ENCODE measurements around the gene UBE2G2.

DNA sequence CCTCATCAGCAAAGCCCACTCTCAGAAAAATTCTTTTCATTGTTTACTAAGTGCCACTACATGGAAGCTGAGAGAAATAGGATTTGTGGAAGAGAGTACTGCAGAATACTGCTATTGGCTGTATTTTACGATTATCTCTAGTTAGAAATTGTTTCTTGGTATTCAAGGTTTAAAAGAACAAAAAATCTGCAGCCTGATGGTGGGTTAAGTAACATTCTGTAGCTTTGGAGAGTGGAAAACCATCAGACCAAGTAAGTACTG lies 44.5 kb upstream of the UBE2G2 start:
- TF ChIP-seq POLR2A (IDR thresholded peaks at IDR 0.05; ENCODE audit: extremely low read depth, insufficient read length) = no peak
- TF ChIP-seq, protein P1, sequence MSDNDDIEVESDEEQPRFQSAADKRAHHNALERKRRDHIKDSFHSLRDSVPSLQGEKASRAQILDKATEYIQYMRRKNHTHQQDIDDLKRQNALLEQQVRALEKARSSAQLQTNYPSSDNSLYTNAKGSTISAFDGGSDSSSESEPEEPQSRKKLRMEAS (IDR thresholded peaks at IDR 0.05; ENCODE audit: low read depth, low read length) = no peak
- TF ChIP-seq, protein P2, sequence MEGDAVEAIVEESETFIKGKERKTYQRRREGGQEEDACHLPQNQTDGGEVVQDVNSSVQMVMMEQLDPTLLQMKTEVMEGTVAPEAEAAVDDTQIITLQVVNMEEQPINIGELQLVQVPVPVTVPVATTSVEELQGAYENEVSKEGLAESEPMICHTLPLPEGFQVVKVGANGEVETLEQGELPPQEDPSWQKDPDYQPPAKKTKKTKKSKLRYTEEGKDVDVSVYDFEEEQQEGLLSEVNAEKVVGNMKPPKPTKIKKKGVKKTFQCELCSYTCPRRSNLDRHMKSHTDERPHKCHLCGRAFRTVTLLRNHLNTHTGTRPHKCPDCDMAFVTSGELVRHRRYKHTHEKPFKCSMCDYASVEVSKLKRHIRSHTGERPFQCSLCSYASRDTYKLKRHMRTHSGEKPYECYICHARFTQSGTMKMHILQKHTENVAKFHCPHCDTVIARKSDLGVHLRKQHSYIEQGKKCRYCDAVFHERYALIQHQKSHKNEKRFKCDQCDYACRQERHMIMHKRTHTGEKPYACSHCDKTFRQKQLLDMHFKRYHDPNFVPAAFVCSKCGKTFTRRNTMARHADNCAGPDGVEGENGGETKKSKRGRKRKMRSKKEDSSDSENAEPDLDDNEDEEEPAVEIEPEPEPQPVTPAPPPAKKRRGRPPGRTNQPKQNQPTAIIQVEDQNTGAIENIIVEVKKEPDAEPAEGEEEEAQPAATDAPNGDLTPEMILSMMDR (IDR thresholded peaks at IDR 0.05; ENCODE audit: low read depth, low read length) = no peak

All from NB4 (cell line).